Lung (tissue), 12 donors: ENCODE data around the gene RPS6KL1. TPM values are rescaled to one million over a fixed set of nuclear protein-coding genes. Genes with fewer than 3 reads are reported as not detected.

Source experiments
- ATAC-seq: fragments of 200-7000 bp; cut with Tn5 transposase; one replicate; pipeline ENCODE4 v1.9.1; 2020; ENCODE audit warnings: moderate number of reproducible peaks; ENCODE audit not compliant: insufficient read depth, low FRiP score
- DNase-seq, 3 donors: peaks; one replicate each; pipeline ENCODE4 v3.0.0-alpha.2; 2013 to 2017
- H3K27ac ChIP-seq, 2 donors: one replicate each; pipeline ENCODE4 v1.5.1; 2013; ENCODE audit warnings: mild to moderate bottlenecking in 2 of 2, moderate library complexity in 2 of 2, control low read depth in 1 of 2, inconsistent platforms in 1 of 2, low read depth in 1 of 2, low read length in 1 of 2
- H3K27me3 ChIP-seq, 3 donors: one replicate each; pipeline ENCODE4 v1.5.1; 2013; ENCODE audit warnings: low read length in 2 of 3; ENCODE audit not compliant: control insufficient read depth in 3 of 3, insufficient read depth in 3 of 3
- H3K36me3 ChIP-seq, 4 donors: one replicate each; pipeline ENCODE4 v1.5.1; 2013; ENCODE audit warnings: low read length in 4 of 4, mild to moderate bottlenecking in 1 of 4, moderate library complexity in 1 of 4; ENCODE audit not compliant: control insufficient read depth in 4 of 4, insufficient read depth in 4 of 4
- H3K4me1 ChIP-seq, 5 donors: one replicate each; pipeline ENCODE4 v1.5.1; 2013; ENCODE audit warnings: low read length in 5 of 5, mild to moderate bottlenecking in 2 of 5, moderate library complexity in 1 of 5; ENCODE audit not compliant: control insufficient read depth in 5 of 5, insufficient read depth in 5 of 5
- H3K4me3 ChIP-seq: one replicate; pipeline ENCODE4 v1.5.1; 2013; ENCODE audit warnings: mild to moderate bottlenecking, control low read depth, moderate library complexity
- H3K9ac ChIP-seq, 2 donors: one replicate each; pipeline ENCODE4 v1.5.1; 2013; ENCODE audit warnings: low read length in 2 of 2, control low read depth in 1 of 2; ENCODE audit not compliant: insufficient read depth in 1 of 2
- H3K9me3 ChIP-seq, 4 donors: one replicate each; pipeline ENCODE4 v1.5.1; 2013; ENCODE audit warnings: low read length in 3 of 4, mild to moderate bottlenecking in 1 of 4, moderate library complexity in 1 of 4; ENCODE audit not compliant: control insufficient read depth in 4 of 4, insufficient read depth in 3 of 4
- WGBS, 2 donors: extraction: QIAGEN DNeasy Blood & Tissue Kit; methylation state at CpG; one replicate each; pipeline ENCODE4 v1.1.7; 2013; 5-methylcytosine and 5-hydroxymethylcytosine counted together
- polyA plus RNA-seq, 2 donors: library from polyadenylated mRNA; stranded (reverse); fragments of 200-250 nt; gene quantifications; one replicate each; pipeline ENCODE4 v1.2.1, GENCODE V29; 2013
- total RNA-seq, 2 donors: library from RNA; depleted of rRNA in 1 of 2; stranded (reverse); fragments of >200 nt in 1 of 2; gene quantifications; one replicate each; pipeline ENCODE4 v1.2.1, GENCODE V29; 2014 to 2021
- TF ChIP-seq, protein P1 (sequence below): IDR thresholded peaks from 2 replicates; pipeline ENCODE4 v1.5.1; 2012; ENCODE audit warnings: mild to moderate bottlenecking; ENCODE audit errors: control extremely low read depth, extremely low read depth
- donor health status: control.
- donor health status: control.
- donor health status: Bipolar disorder and iron deficiency.
- donor health status: healthy.
- donor health status: DM: yes; HTN: yes; CAD: no.

RPS6KL1 gene
- total and polyA plus RNA-seq, 4 donors, result 2.2 to 13.0 (median 4.3) TPM

GRCh38 chr14:74881431-74882102, 41.5 kb downstream of the RPS6KL1 start, which contains the start of gene DLST:
DLST (plus strand) TSS chr14:74881916; CDS start chr14:74881954, 38 bp downstream.
- H3K4me3 ChIP-seq, result peak within 1 kb of the TSS; percentile 98
- H3K27ac ChIP-seq, result peak within 1 kb of the TSS; percentile 93 to 96
- no peaks in the 10 kb centered on the region for H3K36me3 ChIP-seq
- peak within 1 kb of the TSS; percentile 94 to 98 for H3K9ac ChIP-seq
- WGBS, 2 donors, result 0% methylated on average over 48 to 53 of the region's 53 CpGs
- H3K27me3 ChIP-seq, result no peaks in the 10 kb centered on the region
- DNase-seq (peak; percentile 88 to 92 (median 89)), ATAC-seq (peak; percentile 99)
- H3K9me3 ChIP-seq, result no peaks in the 10 kb centered on the region
- TF ChIP-seq, protein P1, sequence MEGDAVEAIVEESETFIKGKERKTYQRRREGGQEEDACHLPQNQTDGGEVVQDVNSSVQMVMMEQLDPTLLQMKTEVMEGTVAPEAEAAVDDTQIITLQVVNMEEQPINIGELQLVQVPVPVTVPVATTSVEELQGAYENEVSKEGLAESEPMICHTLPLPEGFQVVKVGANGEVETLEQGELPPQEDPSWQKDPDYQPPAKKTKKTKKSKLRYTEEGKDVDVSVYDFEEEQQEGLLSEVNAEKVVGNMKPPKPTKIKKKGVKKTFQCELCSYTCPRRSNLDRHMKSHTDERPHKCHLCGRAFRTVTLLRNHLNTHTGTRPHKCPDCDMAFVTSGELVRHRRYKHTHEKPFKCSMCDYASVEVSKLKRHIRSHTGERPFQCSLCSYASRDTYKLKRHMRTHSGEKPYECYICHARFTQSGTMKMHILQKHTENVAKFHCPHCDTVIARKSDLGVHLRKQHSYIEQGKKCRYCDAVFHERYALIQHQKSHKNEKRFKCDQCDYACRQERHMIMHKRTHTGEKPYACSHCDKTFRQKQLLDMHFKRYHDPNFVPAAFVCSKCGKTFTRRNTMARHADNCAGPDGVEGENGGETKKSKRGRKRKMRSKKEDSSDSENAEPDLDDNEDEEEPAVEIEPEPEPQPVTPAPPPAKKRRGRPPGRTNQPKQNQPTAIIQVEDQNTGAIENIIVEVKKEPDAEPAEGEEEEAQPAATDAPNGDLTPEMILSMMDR, result no peak
- peaks cover 0 to 32% (median 10%) of the 10 kb centered on the region in 5 donors for H3K4me1 ChIP-seq

DNA sequence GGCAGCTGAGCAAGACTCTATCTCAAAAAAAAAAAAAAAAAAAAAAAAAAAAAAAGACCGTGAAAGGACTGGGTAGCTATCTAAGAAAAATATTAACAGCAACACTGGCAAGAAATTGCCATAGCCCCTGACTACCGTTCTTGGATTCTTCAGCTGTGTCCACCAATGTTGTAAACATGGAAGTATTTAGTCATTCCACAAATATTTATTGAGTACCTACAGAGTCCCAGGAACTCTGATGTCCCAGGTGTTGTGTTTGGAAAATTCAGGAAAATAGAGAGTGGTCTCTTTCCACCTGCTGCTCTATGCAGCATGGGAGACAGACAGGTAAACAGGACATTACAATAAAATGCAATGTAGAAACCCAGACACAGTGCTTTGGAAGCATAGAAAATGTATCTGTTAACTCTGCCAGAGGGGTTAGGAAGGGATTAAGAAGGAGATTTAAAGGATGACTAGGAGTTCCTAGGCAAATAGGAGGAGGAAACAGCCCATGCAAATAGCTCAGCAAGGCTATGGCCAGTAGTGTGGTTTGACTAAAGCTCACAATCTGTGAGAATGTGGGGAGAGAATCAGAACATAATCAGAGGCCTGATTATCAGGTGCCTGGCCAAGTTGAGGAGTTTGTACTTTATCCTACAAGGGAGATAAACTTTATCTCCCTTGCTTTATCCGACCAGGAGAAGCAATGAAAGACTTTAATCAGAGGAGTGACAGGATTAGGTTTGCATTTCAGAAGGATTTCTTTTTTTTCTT, 43.5 kb downstream of the RPS6KL1 start:
- no peak for DNase-seq
- 78 to 88% methylated on average over 3 of the region's 3 CpGs for WGBS, 2 donors
- no peak overlapping the region for H3K4me3 ChIP-seq
- peaks cover 0 to 26% (median 10%) of the 10 kb centered on the region in 5 donors for H3K4me1 ChIP-seq
- H3K9me3 ChIP-seq, result no peaks in the 10 kb centered on the region
- no peak overlapping the region for H3K9ac ChIP-seq
- H3K36me3 ChIP-seq, result no peaks in the 10 kb centered on the region
- no peak overlapping the region for H3K27ac ChIP-seq
- no peak for ATAC-seq
- TF ChIP-seq, protein P1, result no peak
- H3K27me3 ChIP-seq, result no peaks in the 10 kb centered on the region

- 26 to 42% methylated on average over 13 of the region's 13 CpGs for WGBS, 2 donors
- Histone ChIP-seq H3K27ac (no peak within 1 kb of the TSS), H3K4me3 (no peak within 1 kb of the TSS), H3K9ac (no peak within 1 kb of the TSS), H3K27me3 (no peaks in the 10 kb centered on the region), H3K36me3 (no peaks in the 10 kb centered on the region), H3K9me3 (no peaks in the 10 kb centered on the region), H3K4me1 (peaks cover 0 to 5% (median 0%) of the 10 kb centered on the region in 5 donors)
- no peak for DNase-seq
- TF ChIP-seq, protein P1, result no peak
- no peak for ATAC-seq
Measured at GRCh38 chr14:74875941-74876913, 46.8 kb downstream of the RPS6KL1 start, which contains the start of gene PROX2. PROX2 (minus strand) TSS chr14:74876145; CDS start chr14:74863834, 12,311 bp downstream.
